Spinal cord (tissue), 10 donors: ENCODE measurements around the gene CHD2. TPM values are rescaled to one million over a fixed set of nuclear protein-coding genes. Genes with fewer than 3 reads are reported as not detected.

Experiments
- DNase-seq, 6 donors: peaks; one replicate each; pipeline versions ENCODE4 v3.0.0 to v3.0.0-alpha.2; 2013 to 2015; ENCODE audit warnings: low spot score in 6 of 6, low read depth in 4 of 6
- H3K27ac ChIP-seq: one replicate; pipeline ENCODE4 v1.5.1; 2013; ENCODE audit warnings: low read depth, low read length, control low read depth
- H3K27me3 ChIP-seq: one replicate; pipeline ENCODE4 v1.6.1; 2013; ENCODE audit warnings: low read length; ENCODE audit not compliant: control insufficient read depth, insufficient read depth
- H3K36me3 ChIP-seq: one replicate; pipeline ENCODE4 v1.6.1; 2013; ENCODE audit warnings: low read length; ENCODE audit not compliant: control insufficient read depth, insufficient read depth
- H3K4me1 ChIP-seq: one replicate; pipeline ENCODE4 v1.6.1; 2013; ENCODE audit warnings: low read length; ENCODE audit not compliant: control insufficient read depth, insufficient read depth
- H3K4me3 ChIP-seq: one replicate; pipeline ENCODE4 v1.5.1; 2013; ENCODE audit warnings: low read depth, low read length, control low read depth
- H3K9me3 ChIP-seq: one replicate; pipeline ENCODE4 v1.6.1; 2013; ENCODE audit warnings: low read length; ENCODE audit not compliant: control insufficient read depth, insufficient read depth
- WGBS: methylation state at CpG from one replicate; pipeline ENCODE4 v1.1.5; 2013; ENCODE audit warnings: missing lambda C conversion rate; ENCODE audit not compliant: insufficient coverage; 5-methylcytosine and 5-hydroxymethylcytosine counted together
- polyA plus RNA-seq, 2 donors: library from polyadenylated mRNA; unstranded; fragments of 120-200 nt; gene quantifications; one replicate each; pipeline ENCODE4 v1.2.1, GENCODE V29; 2013; ENCODE audit not compliant: insufficient read length in 2 of 2
- total RNA-seq, 2 donors: library from RNA; depleted of rRNA in 1 of 2; stranded (reverse); fragments of 120-200 nt in 1 of 2; fragments of >200 nt in 1 of 2; gene quantifications; one replicate each; pipeline versions ENCODE4 v1.2.3 to v1.2.4, GENCODE V29; 2013 to 2014
- donor health status: healthy.

CHD2 gene
- total and polyA plus RNA-seq, 4 donors: 102 to 174 (median 105) TPM

- DNase-seq: no peak
- no peaks in the 10 kb centered on the region for H3K4me1 ChIP-seq
- no peaks in the 10 kb centered on the region for H3K27me3 ChIP-seq
- H3K9me3 ChIP-seq: no peaks in the 10 kb centered on the region
- 96% methylated on average over 5 of the region's 5 CpGs for WGBS
- peaks cover 22% of the 10 kb centered on the region for H3K36me3 ChIP-seq
- H3K4me3 ChIP-seq: no peak overlapping the region
- H3K27ac ChIP-seq: no peak overlapping the region
Measured at GRCh38 chr15:92968926-92969651, 69.0 kb downstream of the CHD2 start.

- H3K4me1 ChIP-seq: no peaks in the 10 kb centered on the region
- H3K27me3 ChIP-seq: no peaks in the 10 kb centered on the region
- no peak overlapping the region for H3K27ac ChIP-seq
- no peak overlapping the region for H3K4me3 ChIP-seq
- H3K36me3 ChIP-seq: peaks cover 20% of the 10 kb centered on the region
- no peak for DNase-seq
- no CpG with 5 or more reads among the region's 1 CpG for whole genome bisulfite sequencing
- no peaks in the 10 kb centered on the region for H3K9me3 ChIP-seq
Measured at GRCh38 chr15:92970656-92971055, 70.5 kb downstream of the CHD2 start.

DNA sequence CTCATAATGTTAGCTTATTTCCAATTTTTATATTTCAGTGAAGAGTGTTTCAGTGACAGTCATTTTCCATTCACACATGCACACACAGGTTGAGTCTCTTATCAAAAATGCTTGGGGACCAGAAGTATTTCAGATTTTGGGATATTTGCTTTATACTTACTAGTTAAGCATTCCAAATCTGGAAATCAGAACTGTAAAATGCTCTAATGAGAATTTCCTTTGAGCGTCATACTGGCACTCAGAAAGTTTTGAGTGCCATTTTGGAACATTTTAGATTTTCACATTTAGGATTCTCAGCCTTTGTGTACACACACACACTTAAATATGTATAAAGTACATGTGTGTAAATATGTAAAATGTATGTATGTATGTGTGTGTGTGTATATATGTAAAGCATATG is 71.0 kb downstream of the CHD2 start:
- no peak overlapping the region for H3K4me3 ChIP-seq
- H3K9me3 ChIP-seq: no peaks in the 10 kb centered on the region
- no peak overlapping the region for H3K27ac ChIP-seq
- H3K36me3 ChIP-seq: peaks cover 18% of the 10 kb centered on the region
- no peaks in the 10 kb centered on the region for H3K27me3 ChIP-seq
- no CpG with 5 or more reads among the region's 1 CpG for WGBS
- no peaks in the 10 kb centered on the region for H3K4me1 ChIP-seq
- DNase-seq: no peak

DNA sequence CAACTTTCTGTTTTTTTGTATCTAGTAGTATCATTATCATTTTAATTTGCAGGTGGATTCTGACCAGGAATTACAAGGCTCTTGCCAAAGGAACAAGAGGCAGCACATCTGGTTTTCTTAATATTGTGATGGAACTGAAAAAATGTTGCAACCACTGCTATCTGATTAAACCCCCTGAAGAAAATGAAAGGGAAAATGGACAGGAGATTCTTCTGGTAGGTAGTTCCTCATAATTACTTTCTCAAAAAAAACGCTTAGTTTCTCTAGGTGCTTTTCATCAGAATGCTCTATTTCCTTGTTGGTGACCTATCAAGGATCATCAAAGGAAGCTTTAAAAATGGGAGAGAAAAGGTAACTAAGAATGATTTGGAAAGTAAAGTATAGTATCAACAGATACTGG is 71.6 kb downstream of the CHD2 start:
- Histone ChIP-seq H3K36me3 (peaks cover 16% of the 10 kb centered on the region), H3K9me3 (no peaks in the 10 kb centered on the region), H3K4me1 (no peaks in the 10 kb centered on the region), H3K4me3 (no peak overlapping the region), H3K27ac (no peak overlapping the region), H3K27me3 (no peaks in the 10 kb centered on the region)
- DNase-seq: no peak
- WGBS: no CpG with 5 or more reads among the region's 1 CpG

- Histone ChIP-seq H3K27ac (no peak overlapping the region), H3K36me3 (peaks cover 18% of the 10 kb centered on the region)
- WGBS: 96% methylated on average over 4 of the region's 6 CpGs
Measured at GRCh38 chr15:92974183-92974915, 74.2 kb downstream of the CHD2 start.

GRCh38 chr15:92979011-92979701 is 79.0 kb downstream of the CHD2 start:
- Histone ChIP-seq H3K27ac (no peak overlapping the region), H3K9me3 (no peaks in the 10 kb centered on the region), H3K27me3 (no peaks in the 10 kb centered on the region), H3K4me1 (no peaks in the 10 kb centered on the region), H3K36me3 (peaks cover 39% of the 10 kb centered on the region), H3K4me3 (no peak overlapping the region)
- no CpG with 5 or more reads among the region's 5 CpGs for WGBS
- DNase-seq: no peak

More at GRCh38 chr15:92974183-92974915, 74.2 kb downstream of the CHD2 start:
- no peaks in the 10 kb centered on the region for H3K9me3 ChIP-seq
- no peak for DNase-seq
- H3K4me3 ChIP-seq: no peak overlapping the region
- H3K27me3 ChIP-seq: no peaks in the 10 kb centered on the region
- H3K4me1 ChIP-seq: no peaks in the 10 kb centered on the region

DNA sequence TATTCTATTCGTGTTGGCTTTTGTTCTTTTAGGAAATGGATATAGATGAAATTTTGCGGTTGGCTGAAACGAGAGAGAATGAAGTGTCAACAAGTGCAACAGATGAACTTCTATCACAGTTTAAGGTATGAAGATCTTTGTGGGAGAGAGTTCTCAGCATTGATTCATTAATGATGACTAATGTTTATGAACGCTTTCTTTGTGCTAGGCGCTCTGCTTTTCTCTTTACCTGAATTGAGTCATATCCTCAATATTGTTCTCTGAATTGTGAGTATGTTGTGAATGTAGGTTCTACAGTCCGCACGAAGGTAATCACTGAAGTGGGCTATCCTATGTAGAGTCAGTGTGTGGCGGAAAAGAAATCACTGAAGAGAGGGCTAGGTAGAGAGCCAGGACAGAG is 81.2 kb downstream of the CHD2 start:
- no peak for DNase-seq
- peaks cover 46% of the 10 kb centered on the region for H3K36me3 ChIP-seq
- H3K4me3 ChIP-seq: no peak overlapping the region
- WGBS: 87% methylated on average over 4 of the region's 8 CpGs
- no peaks in the 10 kb centered on the region for H3K27me3 ChIP-seq
- H3K27ac ChIP-seq: no peak overlapping the region
- no peaks in the 10 kb centered on the region for H3K4me1 ChIP-seq
- no peaks in the 10 kb centered on the region for H3K9me3 ChIP-seq

DNA sequence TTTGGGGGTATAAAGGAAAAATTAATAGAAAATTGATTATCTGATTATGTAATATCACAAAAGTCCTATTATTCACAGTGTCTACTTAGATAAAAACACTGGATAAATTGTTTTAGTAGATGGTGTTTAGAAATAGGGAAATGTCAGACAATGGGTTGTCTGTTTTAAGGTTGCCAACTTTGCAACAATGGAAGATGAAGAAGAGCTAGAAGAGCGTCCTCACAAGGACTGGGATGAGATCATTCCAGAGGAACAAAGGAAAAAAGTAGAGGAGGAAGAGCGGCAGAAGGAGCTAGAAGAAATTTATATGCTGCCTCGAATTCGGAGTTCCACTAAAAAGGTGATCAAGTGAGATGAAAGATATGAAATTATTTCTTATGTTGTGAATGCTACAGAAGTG is 84.0 kb downstream of the CHD2 start:
- peaks cover 53% of the 10 kb centered on the region for H3K36me3 ChIP-seq
- WGBS: 68% methylated on average over 4 of the region's 4 CpGs
- H3K9me3 ChIP-seq: no peaks in the 10 kb centered on the region
- no peaks in the 10 kb centered on the region for H3K4me1 ChIP-seq
- no peak overlapping the region for H3K27ac ChIP-seq
- DNase-seq: no peak
- H3K4me3 ChIP-seq: no peak overlapping the region
- H3K27me3 ChIP-seq: no peaks in the 10 kb centered on the region

DNA sequence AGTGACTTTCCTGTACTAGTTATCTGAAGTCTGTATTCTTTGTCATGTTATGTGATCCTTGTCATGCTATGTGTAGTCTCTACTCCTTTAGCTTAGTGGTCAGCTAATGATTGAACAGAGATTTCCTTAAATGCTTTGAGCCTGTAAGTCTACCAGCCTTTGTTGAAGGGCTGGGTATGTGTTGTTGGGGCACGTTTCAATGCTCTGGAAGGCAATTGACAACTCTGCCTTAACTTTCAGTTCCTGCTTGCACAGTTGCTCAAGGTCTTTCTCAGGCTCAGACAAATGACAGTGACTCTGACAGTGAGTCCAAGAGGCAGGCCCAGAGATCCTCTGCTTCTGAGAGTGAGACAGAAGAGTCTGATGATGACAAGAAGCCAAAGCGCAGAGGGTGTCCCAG is 89.3 kb downstream of the CHD2 start:
- peaks cover 31% of the 10 kb centered on the region for H3K36me3 ChIP-seq
- H3K27ac ChIP-seq: no peak overlapping the region
- no peak for DNase-seq
- no peaks in the 10 kb centered on the region for H3K9me3 ChIP-seq
- 80% methylated on average over 2 of the region's 2 CpGs for WGBS
- no peaks in the 10 kb centered on the region for H3K4me1 ChIP-seq
- H3K4me3 ChIP-seq: no peak overlapping the region
- H3K27me3 ChIP-seq: no peaks in the 10 kb centered on the region
